Peyer's patch (tissue), 4 donors: ENCODE data around the gene ERC2. TPM values are rescaled to one million over a fixed set of nuclear protein-coding genes. Genes with fewer than 3 reads are reported as not detected.

Source experiments
- DNase-seq, 3 donors: peaks; one replicate each; pipeline ENCODE4 v3.0.0-alpha.2; 2017 to 2019
- H3K27ac ChIP-seq, 4 donors: fragments of 200-600 bp; sonication (generic); one replicate each; pipeline ENCODE4 v1.5.1; 2016 to 2019
- H3K27me3 ChIP-seq, 2 donors: fragments of 200-600 bp; sonication (generic); one replicate each; pipeline ENCODE4 v1.5.1; 2019
- H3K36me3 ChIP-seq, 3 donors: fragments of 200-600 bp; sonication (generic); one replicate each; pipeline ENCODE4 v1.5.1; 2016 to 2019
- H3K4me1 ChIP-seq, 4 donors: fragments of 200-600 bp; sonication (generic); one replicate each; pipeline ENCODE4 v1.5.1; 2016 to 2019
- H3K4me3 ChIP-seq, 4 donors: fragments of 200-600 bp; sonication (generic); 1 replicate in 3 of 4; 2 replicates in 1 of 4; pipeline ENCODE4 v1.5.1; 2016 to 2019; ENCODE audit warnings: mild to moderate bottlenecking in 1 of 4
- H3K9me3 ChIP-seq, 4 donors: fragments of 200-600 bp; sonication (generic); one replicate each; pipeline ENCODE4 v1.5.1; 2016 to 2019; ENCODE audit warnings: mild to moderate bottlenecking in 1 of 4
- POLR2A ChIP-seq, 2 donors: fragments of 450-650 bp; IDR thresholded peaks; one replicate each; pipeline ENCODE4 v1.5.1; 2017; ENCODE audit warnings: antibody characterized with exemption in 2 of 2, mild to moderate bottlenecking in 2 of 2, moderate library complexity in 2 of 2
- total RNA-seq, 4 donors: library from RNA; depleted of rRNA; stranded (reverse); fragments of >200 nt; gene quantifications; one replicate each; pipeline ENCODE4 v1.1.0, GENCODE V29; 2016
- TF ChIP-seq, protein P1 (sequence below), 6 experiments: fragments of 450-650 bp in 4 of 6; fragments of 200-600 bp in 2 of 6; sonication (generic) in 1 of 6; IDR thresholded peaks; one replicate each; pipeline ENCODE4 v1.5.1; 2017 to 2019; ENCODE audit warnings: antibody characterized with exemption in 6 of 6, mild to moderate bottlenecking in 3 of 6, moderate library complexity in 1 of 6

The ERC2 gene
- total RNA-seq, 4 donors from 2014 or later = 0.18 to 0.83 TPM; not detected in 2

DNA sequence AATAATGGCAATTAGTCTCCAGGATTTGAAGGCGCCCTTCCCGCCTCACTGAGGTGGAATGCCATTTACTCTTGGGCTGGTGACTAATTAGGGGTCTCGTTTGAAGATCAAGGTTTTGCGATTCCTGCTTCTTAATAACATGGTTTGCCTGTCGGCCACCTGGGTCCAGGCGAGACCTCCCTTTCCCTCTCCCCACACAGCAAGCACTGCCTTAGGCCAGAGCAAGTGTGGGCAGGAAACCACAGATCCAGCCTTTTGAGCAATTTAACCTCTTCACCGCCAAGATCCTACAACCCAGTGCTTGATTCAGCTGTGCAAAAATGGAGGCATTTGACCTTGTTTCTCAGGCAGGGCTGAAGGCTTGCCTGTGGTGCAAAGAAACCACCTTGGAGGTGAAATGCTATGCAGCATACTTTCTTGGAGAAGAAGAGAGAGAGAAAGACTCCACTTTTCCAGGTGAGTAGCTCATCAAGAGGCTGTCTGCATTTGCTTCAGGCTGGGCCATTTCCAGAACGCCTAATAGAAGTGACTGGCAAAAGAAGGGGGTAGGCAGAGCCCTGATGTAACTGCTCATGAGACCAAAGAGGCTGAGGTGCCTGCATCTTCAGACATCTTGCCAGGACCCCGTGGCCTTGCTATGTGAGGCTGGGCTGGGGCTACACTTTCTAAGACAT, 947.1 kb downstream of the ERC2 start:
- H3K4me1 ChIP-seq = no peaks in the 10 kb centered on the region
- DNase-seq = no peak
- TF ChIP-seq POLR2A (IDR thresholded peaks at IDR 0.05) = no peak
- TF ChIP-seq, protein P1, sequence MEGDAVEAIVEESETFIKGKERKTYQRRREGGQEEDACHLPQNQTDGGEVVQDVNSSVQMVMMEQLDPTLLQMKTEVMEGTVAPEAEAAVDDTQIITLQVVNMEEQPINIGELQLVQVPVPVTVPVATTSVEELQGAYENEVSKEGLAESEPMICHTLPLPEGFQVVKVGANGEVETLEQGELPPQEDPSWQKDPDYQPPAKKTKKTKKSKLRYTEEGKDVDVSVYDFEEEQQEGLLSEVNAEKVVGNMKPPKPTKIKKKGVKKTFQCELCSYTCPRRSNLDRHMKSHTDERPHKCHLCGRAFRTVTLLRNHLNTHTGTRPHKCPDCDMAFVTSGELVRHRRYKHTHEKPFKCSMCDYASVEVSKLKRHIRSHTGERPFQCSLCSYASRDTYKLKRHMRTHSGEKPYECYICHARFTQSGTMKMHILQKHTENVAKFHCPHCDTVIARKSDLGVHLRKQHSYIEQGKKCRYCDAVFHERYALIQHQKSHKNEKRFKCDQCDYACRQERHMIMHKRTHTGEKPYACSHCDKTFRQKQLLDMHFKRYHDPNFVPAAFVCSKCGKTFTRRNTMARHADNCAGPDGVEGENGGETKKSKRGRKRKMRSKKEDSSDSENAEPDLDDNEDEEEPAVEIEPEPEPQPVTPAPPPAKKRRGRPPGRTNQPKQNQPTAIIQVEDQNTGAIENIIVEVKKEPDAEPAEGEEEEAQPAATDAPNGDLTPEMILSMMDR (IDR thresholded peaks at IDR 0.05) = no peak
- H3K27ac ChIP-seq = no peak overlapping the region
- H3K36me3 ChIP-seq = no peaks in the 10 kb centered on the region
- H3K27me3 ChIP-seq = no peaks in the 10 kb centered on the region
- no peaks in the 10 kb centered on the region for H3K9me3 ChIP-seq
- no peak overlapping the region for H3K4me3 ChIP-seq

- no peak overlapping the region for H3K27ac ChIP-seq
- TF ChIP-seq POLR2A (IDR thresholded peaks at IDR 0.05) = no peak
- TF ChIP-seq, protein P1 (IDR thresholded peaks at IDR 0.05) = no peak
- DNase-seq = no peak
- no peak overlapping the region for H3K4me3 ChIP-seq
- no peaks in the 10 kb centered on the region for H3K27me3 ChIP-seq
- no peaks in the 10 kb centered on the region for H3K9me3 ChIP-seq
- no peaks in the 10 kb centered on the region for H3K4me1 ChIP-seq
- H3K36me3 ChIP-seq = no peaks in the 10 kb centered on the region
Observed at GRCh38 chr3:55519019-55519418, 949.2 kb downstream of the ERC2 start.

GRCh38 chr3:55518451-55518850, 949.8 kb downstream of the ERC2 start:
- DNase-seq = no peak
- Histone ChIP-seq H3K36me3 (no peaks in the 10 kb centered on the region), H3K27me3 (no peaks in the 10 kb centered on the region)

GRCh38 chr3:55516392-55517030, 951.8 kb downstream of the ERC2 start:
- H3K4me1 ChIP-seq = peaks cover 0 to 5% (median 0%) of the 10 kb centered on the region in 4 donors
- H3K27ac ChIP-seq = no peak overlapping the region
- no peaks in the 10 kb centered on the region for H3K36me3 ChIP-seq
- H3K4me3 ChIP-seq = no peak overlapping the region
- no peaks in the 10 kb centered on the region for H3K27me3 ChIP-seq
- no peak for DNase-seq
- no peaks in the 10 kb centered on the region for H3K9me3 ChIP-seq
- TF ChIP-seq POLR2A (IDR thresholded peaks at IDR 0.05) = no peak
- TF ChIP-seq, protein P1 (IDR thresholded peaks at IDR 0.05) = no peak

More at GRCh38 chr3:55518451-55518850, 949.8 kb downstream of the ERC2 start:
- Histone ChIP-seq H3K9me3 (no peaks in the 10 kb centered on the region), H3K4me1 (no peaks in the 10 kb centered on the region), H3K27ac (no peak overlapping the region), H3K4me3 (no peak overlapping the region)
- TF ChIP-seq POLR2A (IDR thresholded peaks at IDR 0.05) = no peak
- TF ChIP-seq, protein P1 (IDR thresholded peaks at IDR 0.05) = no peak

- Histone ChIP-seq H3K4me1 (peaks cover 0 to 5% (median 0%) of the 10 kb centered on the region in 4 donors), H3K27ac (no peak overlapping the region), H3K9me3 (no peaks in the 10 kb centered on the region), H3K4me3 (no peak overlapping the region), H3K27me3 (no peaks in the 10 kb centered on the region), H3K36me3 (no peaks in the 10 kb centered on the region)
- DNase-seq = no peak
- TF ChIP-seq POLR2A (IDR thresholded peaks at IDR 0.05) = no peak
- TF ChIP-seq, protein P1 (IDR thresholded peaks at IDR 0.05) = no peak
Observed at GRCh38 chr3:55515550-55516246, 952.6 kb downstream of the ERC2 start.
